GM12878 (cell line): ENCODE measurements around the gene SCD5. TPM values are rescaled to one million over a fixed set of nuclear protein-coding genes. Genes with fewer than 3 reads are reported as not detected.

Experiments
- ATAC-seq: fragments of 200-7000 bp; cut with Tn5 transposase; 3 replicates; pipeline ENCODE4 v1.9.1; 2020; ENCODE audit warnings: mild to moderate bottlenecking, moderate library complexity
- BruUV-seq: library from RNA; stranded (reverse); fragments of 400-500 nt; replicated peaks from 2 replicates; lab custom pipeline; 2021; lab: Mats Ljungman, UMichigan
- CTCF ChIA-PET: fragments of 300-600 bp; sonication (Branson Sonifier 250); formaldehyde crosslinking; extraction: SDS; loops from one replicate; lab custom pipeline; 2021; ENCODE audit warnings: inconsistent platforms; lab: Yijun Ruan, JAX
- POLR2A ChIA-PET: fragments of 350-600 bp; formaldehyde crosslinking; extraction: SDS; loops from one replicate; lab custom pipeline; 2021; ENCODE audit warnings: inconsistent platforms; lab: Charles Lee
- RAD21 ChIA-PET: fragments of 300-600 bp; sonication (Branson Sonifier 250); formaldehyde crosslinking; loops from one replicate; lab custom pipeline; 2023; ENCODE audit warnings: antibody characterized with exemption; ENCODE audit not compliant: unreplicated experiment; lab: Charles Lee
- SMC1A ChIA-PET: fragments of 300-600 bp; sonication (Branson Sonifier 250); formaldehyde crosslinking; loops from one replicate; lab custom pipeline; 2023; ENCODE audit not compliant: unreplicated experiment, uncharacterized antibody; lab: Charles Lee
- DNase-seq: peaks from one replicate; pipeline ENCODE4 v3.0.0-alpha.2; 2011; ENCODE audit warnings: low read depth, low spot score
- FAIRE-seq: peaks from 3 replicates; lab custom pipeline; 2011; peaks lifted over from hg19 to GRCh38; lab: Jason Lieb, UNC
- H2AFZ ChIP-seq: 2 replicates; pipeline ENCODE4 v1.6.0; 2011; ENCODE audit warnings: low read depth, low read length, control low read depth; ENCODE audit not compliant: control insufficient read depth
- H3K27ac ChIP-seq: 2 replicates; pipeline ENCODE4 v1.5.1; 2011; ENCODE audit warnings: control low read depth; ENCODE audit not compliant: control insufficient read depth, insufficient read depth
- H3K27me3 ChIP-seq, 2 experiments: replicated peaks in 1 of 2; 2 replicates each; pipeline versions ENCODE4 v1.6.0 to v1.6.1; 2011; ENCODE audit warnings: low read length in 1 of 2; ENCODE audit not compliant: control insufficient read depth in 2 of 2, insufficient read depth in 2 of 2
- H3K36me3 ChIP-seq, 2 experiments: 2 replicates each; pipeline ENCODE4 v1.5.1; 2011; ENCODE audit warnings: low read length in 1 of 2; ENCODE audit not compliant: control insufficient read depth in 2 of 2, insufficient read depth in 2 of 2
- H3K4me1 ChIP-seq: 2 replicates; pipeline ENCODE4 v1.6.1; 2011; ENCODE audit warnings: mild to moderate bottlenecking, low read length, moderate library complexity, mixed read lengths; ENCODE audit not compliant: control insufficient read depth, insufficient read depth
- H3K4me2 ChIP-seq: 2 replicates; pipeline ENCODE4 v1.6.0; 2011; ENCODE audit warnings: control low read depth; ENCODE audit not compliant: control insufficient read depth, insufficient read depth
- H3K4me3 ChIP-seq: fragments of 200-600 bp; sonication (generic); 2 replicates; pipeline ENCODE4 v1.5.1; 2016
- H3K79me2 ChIP-seq: 2 replicates; pipeline ENCODE4 v1.6.0; 2011; ENCODE audit warnings: low read length; ENCODE audit not compliant: control insufficient read depth, insufficient read depth
- H3K9ac ChIP-seq: 2 replicates; pipeline ENCODE4 v1.8.0; 2011; ENCODE audit warnings: low read length, control low read depth, mixed read lengths; ENCODE audit not compliant: control insufficient read depth, insufficient read depth
- H3K9me3 ChIP-seq: replicated peaks from 3 replicates; pipeline ENCODE4 v1.5.1; 2011; ENCODE audit warnings: mild to moderate bottlenecking, low read length; ENCODE audit not compliant: control insufficient read depth, insufficient read depth
- H4K20me1 ChIP-seq: 2 replicates; pipeline ENCODE4 v1.6.0; 2011; ENCODE audit not compliant: control insufficient read depth, insufficient read depth
- BRCA1 ChIP-seq: IDR thresholded peaks from 2 replicates; pipeline ENCODE4 v1.6.1; 2011; ENCODE audit warnings: low read depth, low read length, improper control_type of control experiment
- IRF3 ChIP-seq: fragments of 450-650 bp; IDR thresholded peaks from 2 replicates; pipeline ENCODE4 v1.6.1; 2014; ENCODE audit warnings: mild to moderate bottlenecking
- IRF4 ChIP-seq: IDR thresholded peaks from 2 replicates; pipeline ENCODE4 v1.6.1; 2011; ENCODE audit warnings: low read depth, low read length
- JUNB ChIP-seq: IDR thresholded peaks from 2 replicates; pipeline ENCODE4 v1.6.1; 2016; ENCODE audit warnings: antibody characterized with exemption, mild to moderate bottlenecking
- KLF5 ChIP-seq: fragments of 450-650 bp; IDR thresholded peaks from 2 replicates; pipeline ENCODE4 v1.6.1; 2014; ENCODE audit warnings: mild to moderate bottlenecking; ENCODE audit not compliant: partially characterized antibody
- MTA2 ChIP-seq: fragments of 450-650 bp; IDR thresholded peaks from 2 replicates; pipeline ENCODE4 v1.6.1; 2016; ENCODE audit warnings: low read depth, mild to moderate bottlenecking, moderate library complexity
- NFYA ChIP-seq: IDR thresholded peaks from 2 replicates; pipeline ENCODE4 v1.6.1; 2011; ENCODE audit warnings: low read depth, mild to moderate bottlenecking, low read length, improper control_type of control experiment, borderline replicate concordance
- NR2C1 ChIP-seq: fragments of 450-650 bp; IDR thresholded peaks from 2 replicates; pipeline ENCODE4 v1.6.1; 2017; ENCODE audit warnings: antibody characterized with exemption, mild to moderate bottlenecking, moderate library complexity
- RELA ChIP-seq: fragments of 450-650 bp; IDR thresholded peaks from 2 replicates; pipeline ENCODE4 v1.8.0; 2014; ENCODE audit warnings: borderline replicate concordance; ENCODE audit not compliant: partially characterized antibody
- SP1 ChIP-seq: IDR thresholded peaks from one replicate; pipeline ENCODE4 v1.6.1; 2011; ENCODE audit warnings: low read depth, low read length
- SREBF2 ChIP-seq: IDR thresholded peaks from 2 replicates; pipeline ENCODE4 v1.6.1; 2012; ENCODE audit warnings: mild to moderate bottlenecking, low read length
- TCF3 ChIP-seq: IDR thresholded peaks from 2 replicates; pipeline ENCODE4 v1.6.1; 2012; ENCODE audit warnings: low read depth, mild to moderate bottlenecking, low read length, borderline replicate concordance; ENCODE audit not compliant: insufficient read depth
- USF1 ChIP-seq: IDR thresholded peaks from 2 replicates; pipeline ENCODE4 v1.6.1; 2011; ENCODE audit warnings: borderline replicate concordance, low read depth, mild to moderate bottlenecking, moderate library complexity, mixed read lengths, low read length; ENCODE audit not compliant: insufficient read depth; ENCODE audit errors: extremely low read length
- YY1 ChIP-seq: IDR thresholded peaks from 2 replicates; pipeline ENCODE4 v1.6.1; 2011; ENCODE audit warnings: low read depth, mild to moderate bottlenecking, low read length
- ZBTB11 ChIP-seq: fragments of 450-650 bp; formaldehyde crosslinking; IDR thresholded peaks from 2 replicates; pipeline ENCODE4 v1.5.0; 2022; ENCODE audit warnings: mild to moderate bottlenecking, missing genetic modification characterization
- WGBS: methylation state at CpG from one replicate; pipeline ENCODE4 v1.1.6; 2016; ENCODE audit warnings: low lambda C conversion rate; ENCODE audit not compliant: insufficient replicate concordance, insufficient coverage; ENCODE audit errors: missing lambda C conversion rate; 5-methylcytosine and 5-hydroxymethylcytosine counted together
- in situ Hi-C: fragments of 300-500 bp; cut with MboI; formaldehyde crosslinking; loops from 9 replicates; pipeline ENCODE4 v1.14.3; 2018; ENCODE audit warnings: mixed read lengths
- intact Hi-C: fragments of 100-400 bp; cut with micrococcal nuclease; formaldehyde crosslinking; loops from one replicate; pipeline ENCODE4 v1.14.2; 2022; ENCODE audit not compliant: unreplicated experiment
- polyA plus RNA-seq, 11 experiments: library from polyadenylated mRNA; depleted of rRNA in 4 of 11; unstranded in 6 of 11; stranded (reverse) in 5 of 11; fragments of >200 nt; fragmentation: Nextera tagmentation in 4 of 11; fragmentation: Illumina TruSeq in 1 of 11; extraction: Ambion mirVana in 4 of 11; extraction: Trizol in 1 of 11; gene quantifications; 1 replicate in 1 of 11; 2 replicates in 10 of 11; pipeline versions ENCODE4 v1.2.1 to v1.2.3, GENCODE V29; 2011 to 2016; ENCODE audit warnings: inconsistent platforms in 2 of 11, missing spikeins in 2 of 11, low read depth in 1 of 11
- total RNA-seq, 4 experiments: library from RNA; depleted of rRNA in 3 of 4; stranded (reverse); fragments of >200 nt in 3 of 4; fragmentation: Illumina TruSeq in 1 of 4; extraction: Trizol in 1 of 4; gene quantifications; 2 replicates each; pipeline versions ENCODE4 v1.2.1 to v1.2.3, GENCODE V29; 2013 to 2021
- TF ChIP-seq, protein P1 (sequence below): IDR thresholded peaks from 2 replicates; pipeline ENCODE4 v1.6.1; 2012; ENCODE audit warnings: mild to moderate bottlenecking, low read depth, low read length

The SCD5 gene
- total and polyA plus RNA-seq, 10 of the 15 experiments (the other 5 are each of a cell fraction or from before 2014, with no cell fraction given), result 2.4 to 15.0 (median 4.2) TPM

DNA sequence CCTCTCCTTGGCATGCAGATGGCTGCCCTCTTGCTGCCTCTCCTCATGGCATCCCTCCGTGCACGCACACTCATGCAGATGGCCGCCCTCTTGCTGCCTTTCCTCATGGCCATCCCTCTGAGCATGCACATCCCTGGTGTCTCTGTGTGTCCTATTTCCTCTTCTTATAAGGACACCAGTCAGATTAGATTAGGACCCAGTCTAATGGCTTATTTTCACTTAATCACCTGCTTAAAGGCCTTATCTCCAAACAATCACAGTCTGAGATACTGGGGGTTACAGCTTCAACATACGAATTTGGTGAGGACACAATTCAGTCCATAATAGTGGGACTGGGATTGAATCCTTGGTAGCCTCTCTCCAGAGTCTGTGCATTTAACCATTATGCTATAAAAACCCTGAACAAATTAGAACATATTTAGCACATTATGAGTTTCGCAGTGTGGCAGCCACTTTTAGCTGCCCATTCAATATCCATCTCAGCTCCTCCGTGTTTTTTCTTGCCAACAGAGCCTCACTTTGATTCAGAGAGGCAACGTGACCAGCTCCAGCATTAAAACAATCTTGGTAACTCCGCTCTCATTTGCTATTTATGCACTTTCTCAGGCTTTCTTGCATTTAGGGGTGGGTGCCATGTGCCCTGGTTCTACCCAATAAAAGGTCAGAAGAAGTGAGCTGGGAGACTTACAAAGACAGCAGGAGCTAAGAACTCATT, 210.6 kb downstream of the SCD5 start:
- TF ChIP-seq YY1 (no peak), RELA (no peak), NFYA (no peak), SP1 (no peak), SREBF2 (no peak), IRF3 (no peak), JUNB (no peak), KLF5 (no peak), USF1 (no peak), TCF3 (no peak), IRF4 (no peak), ZBTB11 (CRISPR knock-in tag) (no peak), MTA2 (no peak), BRCA1 (no peak), NR2C1 (no peak)
- TF ChIP-seq, protein P1, sequence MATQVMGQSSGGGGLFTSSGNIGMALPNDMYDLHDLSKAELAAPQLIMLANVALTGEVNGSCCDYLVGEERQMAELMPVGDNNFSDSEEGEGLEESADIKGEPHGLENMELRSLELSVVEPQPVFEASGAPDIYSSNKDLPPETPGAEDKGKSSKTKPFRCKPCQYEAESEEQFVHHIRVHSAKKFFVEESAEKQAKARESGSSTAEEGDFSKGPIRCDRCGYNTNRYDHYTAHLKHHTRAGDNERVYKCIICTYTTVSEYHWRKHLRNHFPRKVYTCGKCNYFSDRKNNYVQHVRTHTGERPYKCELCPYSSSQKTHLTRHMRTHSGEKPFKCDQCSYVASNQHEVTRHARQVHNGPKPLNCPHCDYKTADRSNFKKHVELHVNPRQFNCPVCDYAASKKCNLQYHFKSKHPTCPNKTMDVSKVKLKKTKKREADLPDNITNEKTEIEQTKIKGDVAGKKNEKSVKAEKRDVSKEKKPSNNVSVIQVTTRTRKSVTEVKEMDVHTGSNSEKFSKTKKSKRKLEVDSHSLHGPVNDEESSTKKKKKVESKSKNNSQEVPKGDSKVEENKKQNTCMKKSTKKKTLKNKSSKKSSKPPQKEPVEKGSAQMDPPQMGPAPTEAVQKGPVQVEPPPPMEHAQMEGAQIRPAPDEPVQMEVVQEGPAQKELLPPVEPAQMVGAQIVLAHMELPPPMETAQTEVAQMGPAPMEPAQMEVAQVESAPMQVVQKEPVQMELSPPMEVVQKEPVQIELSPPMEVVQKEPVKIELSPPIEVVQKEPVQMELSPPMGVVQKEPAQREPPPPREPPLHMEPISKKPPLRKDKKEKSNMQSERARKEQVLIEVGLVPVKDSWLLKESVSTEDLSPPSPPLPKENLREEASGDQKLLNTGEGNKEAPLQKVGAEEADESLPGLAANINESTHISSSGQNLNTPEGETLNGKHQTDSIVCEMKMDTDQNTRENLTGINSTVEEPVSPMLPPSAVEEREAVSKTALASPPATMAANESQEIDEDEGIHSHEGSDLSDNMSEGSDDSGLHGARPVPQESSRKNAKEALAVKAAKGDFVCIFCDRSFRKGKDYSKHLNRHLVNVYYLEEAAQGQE, result no peak
- TF ChIP-seq, all 136 proteins: peak for 0
- WGBS, result 19% methylated on average over 8 of the region's 8 CpGs
- RAD21 ChIA-PET, result no interaction called here

More for the DNA sequence above, 210.6 kb downstream of the SCD5 start:
- Histone ChIP-seq H3K9me3 (no peaks in the 10 kb centered on the region), H3K27ac (no peak overlapping the region), H3K4me2 (no peak overlapping the region), H3K9ac (no peak overlapping the region), H2AFZ (no peak overlapping the region), H3K4me1 (no peaks in the 10 kb centered on the region), H4K20me1 (no peaks in the 10 kb centered on the region), H3K4me3 (no peak overlapping the region), H3K36me3 (no peaks in the 10 kb centered on the region), H3K27me3 (peaks cover 2 to 5% of the 10 kb centered on the region in 2 experiments; a peak in 1 of 4 replicates), H3K79me2 (no peaks in the 10 kb centered on the region)
- no peak for DNase-seq
- CTCF ChIA-PET, result interaction anchor here (1.1 kb wide), 1 partner anchor 11 kb away, joined by 3 read pairs; no protein-coding TSS in a partner anchor
- no TSS peak for BruUV-seq
- POLR2A ChIA-PET, result no interaction called here
- SMC1A ChIA-PET, result interaction anchor here (1.4 kb wide), 1 partner anchor 10 kb away, joined by 4 read pairs; no protein-coding TSS in a partner anchor
- FAIRE-seq, result no peak
- in situ Hi-C loops (no loop called here), intact Hi-C loops (no loop called here)
- no peak for ATAC-seq
